ENCODE measurements around the gene NUDT19.

NUDT19 gene

DNA sequence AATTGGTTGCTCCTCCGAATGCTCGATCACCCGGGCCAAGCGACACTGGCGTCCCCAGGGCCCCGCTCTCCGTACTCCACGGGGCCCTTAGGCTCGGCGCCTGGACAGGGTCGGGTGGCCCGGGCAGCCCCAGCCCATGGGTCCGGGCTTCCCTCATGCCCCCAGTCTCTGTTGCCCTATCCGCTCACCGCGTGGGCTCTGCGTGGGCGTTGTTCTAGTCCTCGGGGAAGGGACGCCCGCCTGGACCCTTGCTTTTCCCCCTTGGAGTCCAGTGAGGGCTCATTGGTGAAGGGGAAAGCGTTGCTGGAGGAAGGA is 29.3 kb downstream of the NUDT19 start:
- Histone ChIP-seq H3K79me2 (ENCODE audit: low read length) (no peaks in the 10 kb centered on the region), H3F3A (ENCODE audit: insufficient read depth, low read length) (0 out of 2 replicates have a peak, but pooled peaks cover 2% of the 10 kb centered on the region), H3K9me2 (replicated peaks; ENCODE audit: insufficient read depth, low read length) (no peaks in the 10 kb centered on the region), H3K9me3 (replicated peaks; ENCODE audit: insufficient read depth, low read length) (no peaks in the 10 kb centered on the region), H3K4me3 (ENCODE audit: low read length) (no peak overlapping the region), H3K27ac (ENCODE audit: low read length) (no peak overlapping the region), H3K4me1 (ENCODE audit: low read length) (no peaks in the 10 kb centered on the region), H3K9ac (ENCODE audit: low read length) (no peak overlapping the region), H4K20me1 (ENCODE audit: insufficient read depth, low read length) (no peaks in the 10 kb centered on the region), H3K36me3 (replicated peaks; ENCODE audit: insufficient read depth, low read length) (no peaks in the 10 kb centered on the region), H3K27me3 (replicated peaks; ENCODE audit: insufficient read depth, low read length) (no peaks in the 10 kb centered on the region), H2AFZ (ENCODE audit: low read length) (no peak overlapping the region), H3K4me2 (ENCODE audit: low read depth, low read length) (no peak overlapping the region)
- TF ChIP-seq EZH2 (optimal IDR thresholded peaks at IDR 0.05; ENCODE audit: low read depth, low read length) = no peak
- TF ChIP-seq, protein P1, sequence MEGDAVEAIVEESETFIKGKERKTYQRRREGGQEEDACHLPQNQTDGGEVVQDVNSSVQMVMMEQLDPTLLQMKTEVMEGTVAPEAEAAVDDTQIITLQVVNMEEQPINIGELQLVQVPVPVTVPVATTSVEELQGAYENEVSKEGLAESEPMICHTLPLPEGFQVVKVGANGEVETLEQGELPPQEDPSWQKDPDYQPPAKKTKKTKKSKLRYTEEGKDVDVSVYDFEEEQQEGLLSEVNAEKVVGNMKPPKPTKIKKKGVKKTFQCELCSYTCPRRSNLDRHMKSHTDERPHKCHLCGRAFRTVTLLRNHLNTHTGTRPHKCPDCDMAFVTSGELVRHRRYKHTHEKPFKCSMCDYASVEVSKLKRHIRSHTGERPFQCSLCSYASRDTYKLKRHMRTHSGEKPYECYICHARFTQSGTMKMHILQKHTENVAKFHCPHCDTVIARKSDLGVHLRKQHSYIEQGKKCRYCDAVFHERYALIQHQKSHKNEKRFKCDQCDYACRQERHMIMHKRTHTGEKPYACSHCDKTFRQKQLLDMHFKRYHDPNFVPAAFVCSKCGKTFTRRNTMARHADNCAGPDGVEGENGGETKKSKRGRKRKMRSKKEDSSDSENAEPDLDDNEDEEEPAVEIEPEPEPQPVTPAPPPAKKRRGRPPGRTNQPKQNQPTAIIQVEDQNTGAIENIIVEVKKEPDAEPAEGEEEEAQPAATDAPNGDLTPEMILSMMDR (IDR thresholded peaks at IDR 0.05; ENCODE audit: low read length) = no peak
- no peak for TF ChIP-seq EZH2phosphoT487 (IDR thresholded peaks at IDR 0.05; ENCODE audit: low read length)
- no peak for DNase-seq

GRCh38 chr19:32735936-32736335 is 44.3 kb downstream of the NUDT19 start:
- Histone ChIP-seq H3K9me2 (replicated peaks; ENCODE audit: insufficient read depth, low read length) (no peaks in the 10 kb centered on the region), H3K27me3 (replicated peaks; ENCODE audit: insufficient read depth, low read length) (no peaks in the 10 kb centered on the region), H2AFZ (ENCODE audit: low read length) (no peak overlapping the region), H3K79me2 (ENCODE audit: low read length) (no peaks in the 10 kb centered on the region), H3K4me3 (ENCODE audit: low read length) (no peak overlapping the region), H3K9ac (ENCODE audit: low read length) (no peak overlapping the region), H3K4me2 (ENCODE audit: low read depth, low read length) (no peak overlapping the region), H4K20me1 (ENCODE audit: insufficient read depth, low read length) (no peaks in the 10 kb centered on the region), H3K36me3 (replicated peaks; ENCODE audit: insufficient read depth, low read length) (no peaks in the 10 kb centered on the region), H3K9me3 (replicated peaks; ENCODE audit: insufficient read depth, low read length) (no peaks in the 10 kb centered on the region), H3F3A (ENCODE audit: insufficient read depth, low read length) (no peaks in the 10 kb centered on the region), H3K4me1 (ENCODE audit: low read length) (no peaks in the 10 kb centered on the region), H3K27ac (ENCODE audit: low read length) (no peak overlapping the region)
- no peak for DNase-seq
- TF ChIP-seq EZH2 (optimal IDR thresholded peaks at IDR 0.05; ENCODE audit: low read depth, low read length) (no peak), EZH2phosphoT487 (IDR thresholded peaks at IDR 0.05; ENCODE audit: low read length) (no peak)
- TF ChIP-seq, protein P1 (IDR thresholded peaks at IDR 0.05; ENCODE audit: low read length) = no peak

- H4K20me1 ChIP-seq (ENCODE audit: insufficient read depth, low read length) = no peaks in the 10 kb centered on the region
Measured at GRCh38 chr19:32743021-32743420, 51.4 kb downstream of the NUDT19 start.

More at GRCh38 chr19:32743021-32743420, 51.4 kb downstream of the NUDT19 start:
- Histone ChIP-seq H3K9me3 (replicated peaks; ENCODE audit: insufficient read depth, low read length) (no peaks in the 10 kb centered on the region), H3K4me1 (ENCODE audit: low read length) (no peaks in the 10 kb centered on the region), H3K27me3 (replicated peaks; ENCODE audit: insufficient read depth, low read length) (no peaks in the 10 kb centered on the region; the same call in 1 of the 2 replicates), H3K27ac (ENCODE audit: low read length) (no peak overlapping the region), H3K9ac (ENCODE audit: low read length) (no peak overlapping the region), H2AFZ (ENCODE audit: low read length) (no peak overlapping the region), H3K36me3 (replicated peaks; ENCODE audit: insufficient read depth, low read length) (no peaks in the 10 kb centered on the region), H3F3A (ENCODE audit: insufficient read depth, low read length) (no peaks in the 10 kb centered on the region), H3K9me2 (replicated peaks; ENCODE audit: insufficient read depth, low read length) (no peaks in the 10 kb centered on the region), H3K4me2 (ENCODE audit: low read depth, low read length) (no peak overlapping the region), H3K4me3 (ENCODE audit: low read length) (no peak overlapping the region), H3K79me2 (ENCODE audit: low read length) (no peaks in the 10 kb centered on the region)
- no peak for DNase-seq
- TF ChIP-seq EZH2 (optimal IDR thresholded peaks at IDR 0.05; ENCODE audit: low read depth, low read length) (no peak), EZH2phosphoT487 (IDR thresholded peaks at IDR 0.05; ENCODE audit: low read length) (no peak)
- TF ChIP-seq, protein P1 (IDR thresholded peaks at IDR 0.05; ENCODE audit: low read length) = no peak

Data from MM.1S (cell line).